GM23338 (cell line): ENCODE measurements around the gene SPAG16. TPM values are rescaled to one million over a fixed set of nuclear protein-coding genes. Genes with fewer than 3 reads are reported as not detected.

Source experiments
- ATAC-seq: fragments of 200-7000 bp; cut with Tn5 transposase; 3 replicates; pipeline ENCODE4 v1.9.1; 2020
- DNase-seq: peaks from one replicate; pipeline ENCODE4 v3.0.0-alpha.2; 2015; ENCODE audit warnings: low spot score
- H2AFZ ChIP-seq: fragments of 200-600 bp; sonication (generic); 2 replicates; pipeline ENCODE4 v1.8.0; 2016; ENCODE audit warnings: antibody characterized with exemption, mild to moderate bottlenecking, moderate library complexity
- H3F3A ChIP-seq: fragments of 200-600 bp; sonication (generic); replicated peaks from 2 replicates; pipeline ENCODE4 v1.8.0; 2017; ENCODE audit warnings: antibody characterized with exemption, mixed run types, low read depth
- H3K27ac ChIP-seq: fragments of 200-600 bp; sonication (generic); 2 replicates; pipeline ENCODE4 v1.6.1; 2016; ENCODE audit warnings: low read depth
- H3K27me3 ChIP-seq: fragments of 200-600 bp; sonication (generic); 2 replicates; pipeline ENCODE4 v1.8.0; 2016; ENCODE audit warnings: mild to moderate bottlenecking, mixed run types, moderate library complexity; ENCODE audit not compliant: insufficient read depth
- H3K36me3 ChIP-seq: fragments of 200-600 bp; sonication (generic); 2 replicates; pipeline ENCODE4 v1.8.0; 2016; ENCODE audit warnings: mild to moderate bottlenecking; ENCODE audit not compliant: insufficient read depth
- H3K4me1 ChIP-seq: fragments of 200-600 bp; sonication (generic); 2 replicates; pipeline ENCODE4 v1.8.0; 2016; ENCODE audit warnings: mild to moderate bottlenecking, moderate library complexity; ENCODE audit not compliant: insufficient read depth
- H3K4me2 ChIP-seq: fragments of 200-600 bp; sonication (generic); 2 replicates; pipeline ENCODE4 v1.7.1; 2017; ENCODE audit warnings: mixed run types
- H3K4me3 ChIP-seq: fragments of 200-600 bp; sonication (generic); 2 replicates; pipeline ENCODE4 v1.6.1; 2016; ENCODE audit warnings: mixed run types
- H3K79me2 ChIP-seq: fragments of 200-600 bp; sonication (generic); replicated peaks from 2 replicates; pipeline ENCODE4 v1.8.0; 2017; ENCODE audit warnings: mild to moderate bottlenecking; ENCODE audit not compliant: insufficient read depth
- H3K9me2 ChIP-seq: fragments of 200-600 bp; sonication (generic); 2 replicates; pipeline ENCODE4 v1.8.0; 2017; ENCODE audit not compliant: insufficient read depth
- H4K20me1 ChIP-seq: fragments of 200-600 bp; sonication (generic); replicated peaks from 2 replicates; pipeline ENCODE4 v1.8.0; 2017; ENCODE audit warnings: mild to moderate bottlenecking; ENCODE audit not compliant: insufficient read depth
- H3K27ac Mint-ChIP-seq: 2 replicates; pipeline ENCODE4 v1.8.0; 2020; ENCODE audit warnings: inconsistent platforms, mild to moderate bottlenecking, moderate library complexity, mixed read lengths
- H3K27me3 Mint-ChIP-seq: 3 replicates; pipeline ENCODE4 v1.8.0; 2022; ENCODE audit warnings: low read depth, mild to moderate bottlenecking, moderate library complexity, mixed read lengths, inconsistent platforms; ENCODE audit not compliant: insufficient read depth, poor library complexity
- H3K36me3 Mint-ChIP-seq: 3 replicates; pipeline ENCODE4 v1.8.0; 2021; ENCODE audit warnings: low read depth, mild to moderate bottlenecking, inconsistent platforms, moderate library complexity, mixed read lengths
- H3K4me1 Mint-ChIP-seq: 3 replicates; pipeline ENCODE4 v1.8.0; 2020; ENCODE audit warnings: mild to moderate bottlenecking, inconsistent platforms, mixed read lengths
- H3K4me3 Mint-ChIP-seq: 3 replicates; pipeline ENCODE4 v1.8.0; 2021; ENCODE audit warnings: moderate library complexity, mild to moderate bottlenecking, inconsistent platforms, mixed read lengths
- H3K9me3 Mint-ChIP-seq: 3 replicates; pipeline ENCODE4 v1.8.0; 2020; ENCODE audit warnings: moderate library complexity, mild to moderate bottlenecking, inconsistent platforms, mixed read lengths
- CREB1 ChIP-seq: fragments of 250-450 bp; sonication (Bioruptor Pico); IDR thresholded peaks from 2 replicates; pipeline ENCODE4 v1.5.0; 2020; ENCODE audit warnings: low read depth, mild to moderate bottlenecking, moderate library complexity
- NANOG ChIP-seq: IDR thresholded peaks from 2 replicates; pipeline ENCODE4 v1.6.1; 2016; ENCODE audit warnings: antibody characterized with exemption, borderline replicate concordance
- STAT1 ChIP-seq: IDR thresholded peaks from one replicate; pipeline ENCODE4 v1.6.1; 2016; ENCODE audit warnings: antibody characterized with exemption; ENCODE audit not compliant: unreplicated experiment
- ZNF114 ChIP-seq: fragments of 250-450 bp; sonication (Bioruptor Pico); IDR thresholded peaks from 2 replicates; pipeline ENCODE4 v1.5.0; 2020; ENCODE audit warnings: mild to moderate bottlenecking, moderate library complexity
- ZNF331 ChIP-seq: fragments of 250-450 bp; sonication (Bioruptor Pico); IDR thresholded peaks from 2 replicates; pipeline ENCODE4 v1.5.0; 2020; ENCODE audit warnings: low read depth, mild to moderate bottlenecking, moderate library complexity
- polyA plus RNA-seq: library from polyadenylated mRNA; unstranded; fragments of >200 nt; fragmentation: Nextera tagmentation; extraction: Ambion mirVana; gene quantifications from 2 replicates; pipeline ENCODE4 v1.2.1, GENCODE V29; 2016
- total RNA-seq: library from RNA; depleted of rRNA; stranded (reverse); fragments of >200 nt; shearing (Covaris generic); gene quantifications from 2 replicates; pipeline ENCODE4 v1.2.3, GENCODE V29; 2014
- TF ChIP-seq, protein P1 (sequence below), 2 experiments: fragments of 200-600 bp in 1 of 2; sonication (generic) in 1 of 2; conservative IDR thresholded peaks; 2 replicates each; pipeline versions ENCODE4 v1.5.1 to v1.6.1; 2016 to 2017; ENCODE audit warnings: antibody characterized with exemption in 2 of 2, low read depth in 2 of 2, mild to moderate bottlenecking in 2 of 2, moderate library complexity in 1 of 2
- TF ChIP-seq, protein P2 (sequence below): IDR thresholded peaks from one replicate; pipeline ENCODE4 v1.6.1; 2018; ENCODE audit warnings: antibody characterized with exemption; ENCODE audit not compliant: unreplicated experiment

SPAG16 gene
- total and polyA plus RNA-seq, 2 experiments from 2014 or later, result 19.7 to 47.8 TPM

GRCh38 chr2:213806125-213806726, 522.0 kb downstream of the SPAG16 start:
- H3K79me2 ChIP-seq, result no peaks in the 10 kb centered on the region
- no peak overlapping the region for H3K27ac ChIP-seq
- H2AFZ ChIP-seq, result no peak overlapping the region
- peak; percentile 17 for DNase-seq
- H3K27ac Mint-ChIP-seq, result no peak overlapping the region
- H3K4me1 ChIP-seq, result no peaks in the 10 kb centered on the region
- H3K27me3 ChIP-seq, result no peaks in the 10 kb centered on the region
- H3K9me2 ChIP-seq, result no peaks in the 10 kb centered on the region
- no peak overlapping the region for H3K4me3 ChIP-seq
- no peaks in the 10 kb centered on the region for H3K4me1 Mint-ChIP-seq
- TF ChIP-seq ZNF114 (CRISPR knock-in tag) (no peak), NANOG (no peak)
- TF ChIP-seq, protein P1, sequence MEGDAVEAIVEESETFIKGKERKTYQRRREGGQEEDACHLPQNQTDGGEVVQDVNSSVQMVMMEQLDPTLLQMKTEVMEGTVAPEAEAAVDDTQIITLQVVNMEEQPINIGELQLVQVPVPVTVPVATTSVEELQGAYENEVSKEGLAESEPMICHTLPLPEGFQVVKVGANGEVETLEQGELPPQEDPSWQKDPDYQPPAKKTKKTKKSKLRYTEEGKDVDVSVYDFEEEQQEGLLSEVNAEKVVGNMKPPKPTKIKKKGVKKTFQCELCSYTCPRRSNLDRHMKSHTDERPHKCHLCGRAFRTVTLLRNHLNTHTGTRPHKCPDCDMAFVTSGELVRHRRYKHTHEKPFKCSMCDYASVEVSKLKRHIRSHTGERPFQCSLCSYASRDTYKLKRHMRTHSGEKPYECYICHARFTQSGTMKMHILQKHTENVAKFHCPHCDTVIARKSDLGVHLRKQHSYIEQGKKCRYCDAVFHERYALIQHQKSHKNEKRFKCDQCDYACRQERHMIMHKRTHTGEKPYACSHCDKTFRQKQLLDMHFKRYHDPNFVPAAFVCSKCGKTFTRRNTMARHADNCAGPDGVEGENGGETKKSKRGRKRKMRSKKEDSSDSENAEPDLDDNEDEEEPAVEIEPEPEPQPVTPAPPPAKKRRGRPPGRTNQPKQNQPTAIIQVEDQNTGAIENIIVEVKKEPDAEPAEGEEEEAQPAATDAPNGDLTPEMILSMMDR (conservative IDR thresholded peaks at IDR 0.05; ENCODE audit: low read depth in 2 of 2), result peak in 1 of 2 experiments; percentile 53; a peak in 3 of 4 replicates
- no peaks in the 10 kb centered on the region for H3K36me3 ChIP-seq
- H4K20me1 ChIP-seq, result no peaks in the 10 kb centered on the region
- H3K4me2 ChIP-seq, result no peak overlapping the region
- no peaks in the 10 kb centered on the region for H3F3A ChIP-seq
- H3K27me3 Mint-ChIP-seq, result no peaks in the 10 kb centered on the region
- no peak for ATAC-seq
- no peak overlapping the region for H3K4me3 Mint-ChIP-seq
- no peaks in the 10 kb centered on the region for H3K36me3 Mint-ChIP-seq
- H3K9me3 Mint-ChIP-seq, result no peaks in the 10 kb centered on the region

- Histone ChIP-seq H3K27me3 (no peaks in the 10 kb centered on the region), H3K4me1 (no peaks in the 10 kb centered on the region; the same call in 1 of the 2 replicates), H4K20me1 (no peaks in the 10 kb centered on the region), H3K4me3 (no peak overlapping the region), H3F3A (no peaks in the 10 kb centered on the region), H3K79me2 (no peaks in the 10 kb centered on the region), H3K27ac (no peak overlapping the region), H3K36me3 (no peaks in the 10 kb centered on the region), H3K9me2 (no peaks in the 10 kb centered on the region), H2AFZ (no peak overlapping the region), H3K4me2 (no peak overlapping the region)
- Mint-ChIP-seq H3K27me3 (no peaks in the 10 kb centered on the region), H3K36me3 (peaks cover 3% of the 10 kb centered on the region; the same call in 1 of the 3 replicates), H3K4me3 (no peak overlapping the region), H3K4me1 (peaks cover 4% of the 10 kb centered on the region; the same call in 1 of the 3 replicates), H3K27ac (no peak overlapping the region), H3K9me3 (peaks cover 7% of the 10 kb centered on the region; the same call in 2 of the 3 replicates)
- DNase-seq (no peak), ATAC-seq (no peak)
- TF ChIP-seq, protein P1 (conservative IDR thresholded peaks at IDR 0.05; ENCODE audit: low read depth in 2 of 2), result no peak
- TF ChIP-seq CREB1 (CRISPR knock-in tag) (no peak), STAT1 (no peak), ZNF331 (CRISPR knock-in tag) (no peak)
- TF ChIP-seq, protein P2, sequence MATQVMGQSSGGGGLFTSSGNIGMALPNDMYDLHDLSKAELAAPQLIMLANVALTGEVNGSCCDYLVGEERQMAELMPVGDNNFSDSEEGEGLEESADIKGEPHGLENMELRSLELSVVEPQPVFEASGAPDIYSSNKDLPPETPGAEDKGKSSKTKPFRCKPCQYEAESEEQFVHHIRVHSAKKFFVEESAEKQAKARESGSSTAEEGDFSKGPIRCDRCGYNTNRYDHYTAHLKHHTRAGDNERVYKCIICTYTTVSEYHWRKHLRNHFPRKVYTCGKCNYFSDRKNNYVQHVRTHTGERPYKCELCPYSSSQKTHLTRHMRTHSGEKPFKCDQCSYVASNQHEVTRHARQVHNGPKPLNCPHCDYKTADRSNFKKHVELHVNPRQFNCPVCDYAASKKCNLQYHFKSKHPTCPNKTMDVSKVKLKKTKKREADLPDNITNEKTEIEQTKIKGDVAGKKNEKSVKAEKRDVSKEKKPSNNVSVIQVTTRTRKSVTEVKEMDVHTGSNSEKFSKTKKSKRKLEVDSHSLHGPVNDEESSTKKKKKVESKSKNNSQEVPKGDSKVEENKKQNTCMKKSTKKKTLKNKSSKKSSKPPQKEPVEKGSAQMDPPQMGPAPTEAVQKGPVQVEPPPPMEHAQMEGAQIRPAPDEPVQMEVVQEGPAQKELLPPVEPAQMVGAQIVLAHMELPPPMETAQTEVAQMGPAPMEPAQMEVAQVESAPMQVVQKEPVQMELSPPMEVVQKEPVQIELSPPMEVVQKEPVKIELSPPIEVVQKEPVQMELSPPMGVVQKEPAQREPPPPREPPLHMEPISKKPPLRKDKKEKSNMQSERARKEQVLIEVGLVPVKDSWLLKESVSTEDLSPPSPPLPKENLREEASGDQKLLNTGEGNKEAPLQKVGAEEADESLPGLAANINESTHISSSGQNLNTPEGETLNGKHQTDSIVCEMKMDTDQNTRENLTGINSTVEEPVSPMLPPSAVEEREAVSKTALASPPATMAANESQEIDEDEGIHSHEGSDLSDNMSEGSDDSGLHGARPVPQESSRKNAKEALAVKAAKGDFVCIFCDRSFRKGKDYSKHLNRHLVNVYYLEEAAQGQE, result no peak
Observed at GRCh38 chr2:213816583-213816982, 532.3 kb downstream of the SPAG16 start.
